Right atrium auricular region (tissue), 2 donors: ENCODE results near the gene DPH3. TPM values are rescaled to one million over a fixed set of nuclear protein-coding genes. Genes with fewer than 3 reads are reported as not detected.

ENCODE experiments used
- DNase-seq: peaks from one replicate; pipeline ENCODE4 v3.0.0-alpha.2; 2019; ENCODE audit warnings: low spot score
- H3K27ac ChIP-seq, 2 donors: fragments of 200-600 bp; sonication (generic); 1 replicate in 1 of 2; 2 replicates in 1 of 2; pipeline ENCODE4 v1.5.1; 2016 to 2019
- H3K27me3 ChIP-seq, 2 donors: fragments of 200-600 bp; sonication (generic); one replicate each; pipeline versions ENCODE4 v1.5.1 to v1.6.0; 2017 to 2019
- H3K36me3 ChIP-seq: fragments of 200-600 bp; sonication (generic); one replicate; pipeline ENCODE4 v1.5.1; 2016
- H3K4me1 ChIP-seq, 2 donors: fragments of 200-600 bp; sonication (generic); one replicate each; pipeline versions ENCODE4 v1.5.1 to v1.6.0; 2017 to 2019
- H3K4me3 ChIP-seq, 2 donors: fragments of 200-600 bp; sonication (generic); 1 replicate in 1 of 2; 2 replicates in 1 of 2; pipeline ENCODE4 v1.5.1; 2017 to 2019; ENCODE audit warnings: mild to moderate bottlenecking in 1 of 2, moderate library complexity in 1 of 2
- H3K9me3 ChIP-seq, 2 donors: fragments of 200-600 bp; sonication (generic); one replicate each; pipeline ENCODE4 v1.5.1; 2019
- CTCF ChIP-seq, 2 donors: fragments of 200-600 bp; sonication (generic); IDR thresholded peaks; one replicate each; pipeline ENCODE4 v1.5.1; 2019; ENCODE audit warnings: antibody characterized with exemption in 2 of 2
- total RNA-seq, 2 donors: library from RNA; depleted of rRNA; stranded (reverse); fragments of >200 nt; gene quantifications; one replicate each; pipeline ENCODE4 v1.1.0, GENCODE V29; 2016

Gene DPH3
- total RNA-seq, 2 donors from 2014 or later, result 17.3 to 17.7 TPM

GRCh38 chr3:16248556-16248955 lies 16.2 kb downstream of the DPH3 start:
- no peak overlapping the region for H3K4me3 ChIP-seq
- H3K9me3 ChIP-seq, result no peaks in the 10 kb centered on the region
- no peaks in the 10 kb centered on the region for H3K36me3 ChIP-seq
- no peaks in the 10 kb centered on the region for H3K27me3 ChIP-seq
- H3K4me1 ChIP-seq, result peaks cover 0 to 38% of the 10 kb centered on the region in 2 donors
- DNase-seq, result no peak
- no peak for TF ChIP-seq CTCF (IDR thresholded peaks at IDR 0.05)
- no peak overlapping the region for H3K27ac ChIP-seq

GRCh38 chr3:16247282-16248061 lies 17.3 kb downstream of the DPH3 start:
- no peak overlapping the region for H3K27ac ChIP-seq
- H3K4me3 ChIP-seq, result no peak overlapping the region
- no peaks in the 10 kb centered on the region for H3K27me3 ChIP-seq
- no peaks in the 10 kb centered on the region for H3K9me3 ChIP-seq
- no peaks in the 10 kb centered on the region for H3K36me3 ChIP-seq
- TF ChIP-seq CTCF (IDR thresholded peaks at IDR 0.05), result peak; percentile 92 to 97
- peaks cover 0 to 30% of the 10 kb centered on the region in 2 donors for H3K4me1 ChIP-seq
- DNase-seq, result peak; percentile 91

- Histone ChIP-seq H3K4me1 (peaks cover 0 to 23% of the 10 kb centered on the region in 2 donors), H3K4me3 (no peak overlapping the region), H3K27me3 (no peaks in the 10 kb centered on the region), H3K36me3 (no peaks in the 10 kb centered on the region), H3K9me3 (no peaks in the 10 kb centered on the region), H3K27ac (no peak overlapping the region)
- no peak for TF ChIP-seq CTCF (IDR thresholded peaks at IDR 0.05)
- DNase-seq, result no peak
Measured at GRCh38 chr3:16245609-16246008, 19.1 kb downstream of the DPH3 start.

GRCh38 chr3:16243706-16244490 lies 20.8 kb downstream of the DPH3 start:
- H3K4me1 ChIP-seq, result peaks cover 0 to 35% of the 10 kb centered on the region in 2 donors
- H3K4me3 ChIP-seq, result no peak overlapping the region
- H3K36me3 ChIP-seq, result no peaks in the 10 kb centered on the region
- no peak for TF ChIP-seq CTCF (IDR thresholded peaks at IDR 0.05)
- H3K27me3 ChIP-seq, result no peaks in the 10 kb centered on the region
- peak overlapping the region in 1 of 2 donors; percentile 41 for H3K27ac ChIP-seq
- H3K9me3 ChIP-seq, result no peaks in the 10 kb centered on the region
- DNase-seq, result no peak

- Histone ChIP-seq H3K9me3 (no peaks in the 10 kb centered on the region), H3K27me3 (no peaks in the 10 kb centered on the region), H3K36me3 (no peaks in the 10 kb centered on the region), H3K27ac (no peak overlapping the region), H3K4me3 (no peak overlapping the region), H3K4me1 (peaks cover 0 to 37% of the 10 kb centered on the region in 2 donors)
- TF ChIP-seq CTCF (IDR thresholded peaks at IDR 0.05), result no peak
- no peak for DNase-seq
Measured at GRCh38 chr3:16242177-16242576, 22.6 kb downstream of the DPH3 start.
